Mesodermal cell (in vitro differentiated cells): ENCODE measurements around the gene STRBP.
"Not testable (repeated sequence)": the region's sequence is repeated elsewhere in the genome, so short reads cannot be mapped to it uniquely, and the experiment has no call there.

Experiments used
- H3K27ac ChIP-seq: 2 replicates; pipeline ENCODE4 v1.7.0; 2013; ENCODE audit warnings: mild to moderate bottlenecking, low read depth, low read length, moderate library complexity; ENCODE audit not compliant: severe bottlenecking
- H3K36me3 ChIP-seq: 2 replicates; pipeline ENCODE4 v1.7.1; 2013; ENCODE audit warnings: mild to moderate bottlenecking, low read length, moderate library complexity; ENCODE audit not compliant: control insufficient read depth, insufficient read depth
- H3K4me1 ChIP-seq: one replicate; pipeline ENCODE4 v1.7.1; 2013; ENCODE audit warnings: mild to moderate bottlenecking, low read length; ENCODE audit not compliant: insufficient read depth, control insufficient read depth, poor library complexity, severe bottlenecking
- H3K4me3 ChIP-seq: 2 replicates; pipeline ENCODE4 v1.7.0; 2013; ENCODE audit warnings: low read length, control low read depth, mild to moderate bottlenecking; ENCODE audit not compliant: insufficient read depth, poor library complexity, severe bottlenecking; ENCODE audit errors: extremely low read depth
- H3K9me3 ChIP-seq: 2 replicates; pipeline ENCODE4 v1.7.1; 2013; ENCODE audit warnings: mild to moderate bottlenecking, low read length, moderate library complexity; ENCODE audit not compliant: control insufficient read depth
- WGBS, 2 experiments: methylation state at CpG; one replicate each; pipeline ENCODE4 v1.1.5; 2013; ENCODE audit warnings: missing lambda C conversion rate in 2 of 2; ENCODE audit not compliant: insufficient coverage in 2 of 2; 5-methylcytosine and 5-hydroxymethylcytosine counted together

STRBP gene

GRCh38 chr9:123196124-123196523 lies 72.3 kb downstream of the STRBP start:
- H3K27ac ChIP-seq, result no peak overlapping the region
- WGBS, 2 experiments, result no CpG with 5 or more reads among the region's 1 CpG
- H3K36me3 ChIP-seq, result no peaks in the 10 kb centered on the region
- H3K4me1 ChIP-seq, result no peaks in the 10 kb centered on the region
- no peaks in the 10 kb centered on the region for H3K9me3 ChIP-seq
- no peak overlapping the region for H3K4me3 ChIP-seq

GRCh38 chr9:123194023-123194422 lies 74.4 kb downstream of the STRBP start:
- H3K9me3 ChIP-seq, result no peaks in the 10 kb centered on the region
- H3K4me1 ChIP-seq, result no peaks in the 10 kb centered on the region
- H3K36me3 ChIP-seq, result no peaks in the 10 kb centered on the region
- 90 to 91% methylated on average over 1 of the region's 1 CpG for WGBS, 2 experiments
- H3K27ac ChIP-seq, result no peak overlapping the region
- no peak overlapping the region for H3K4me3 ChIP-seq

- WGBS, 2 experiments, result 93 to 100% methylated on average over 1 of the region's 1 CpG
- Histone ChIP-seq H3K4me3 (no peak overlapping the region), H3K36me3 (no peaks in the 10 kb centered on the region), H3K4me1 (no peaks in the 10 kb centered on the region), H3K9me3 (no peaks in the 10 kb centered on the region), H3K27ac (no peak overlapping the region)
Measured at GRCh38 chr9:123191680-123192079, 76.7 kb downstream of the STRBP start.

- WGBS, 2 experiments, result 71 to 85% methylated on average over 2 to 3 of the region's 4 CpGs
- no peak overlapping the region for H3K4me3 ChIP-seq
- H3K27ac ChIP-seq, result no peak overlapping the region
- no peaks in the 10 kb centered on the region for H3K9me3 ChIP-seq
- no peaks in the 10 kb centered on the region for H3K4me1 ChIP-seq
- H3K36me3 ChIP-seq, result no peaks in the 10 kb centered on the region
Measured at GRCh38 chr9:123191260-123191659, 77.1 kb downstream of the STRBP start.

- no CpG with 5 or more reads among the region's 1 CpG for WGBS, 2 experiments
- Histone ChIP-seq H3K36me3 (no peaks in the 10 kb centered on the region), H3K27ac (no peak overlapping the region), H3K9me3 (no peaks in the 10 kb centered on the region), H3K4me1 (no peaks in the 10 kb centered on the region), H3K4me3 (no peak overlapping the region)
Measured at GRCh38 chr9:123187131-123187530, 81.3 kb downstream of the STRBP start.

GRCh38 chr9:123186029-123186428 lies 82.4 kb downstream of the STRBP start:
- H3K9me3 ChIP-seq, H3K4me1 ChIP-seq, H3K36me3 ChIP-seq, H3K4me3 ChIP-seq, H3K27ac ChIP-seq: not testable (repeated sequence)
- WGBS, 2 experiments, result 100% methylated on average over 2 of the region's 2 CpGs; no CpG with 5 or more reads in 1 of the 2 experiments

- H3K9me3 ChIP-seq, result no peaks in the 10 kb centered on the region
- WGBS, 2 experiments, result 67 to 100% methylated on average over 1 of the region's 2 CpGs
- H3K4me3 ChIP-seq, result no peak overlapping the region
- H3K36me3 ChIP-seq, result no peaks in the 10 kb centered on the region
- no peak overlapping the region for H3K27ac ChIP-seq
- H3K4me1 ChIP-seq, result no peaks in the 10 kb centered on the region
Measured at GRCh38 chr9:123176949-123177348, 91.4 kb downstream of the STRBP start.

GRCh38 chr9:123175854-123176629 lies 92.3 kb downstream of the STRBP start:
- Histone ChIP-seq H3K27ac (no peak overlapping the region), H3K4me3 (no peak overlapping the region), H3K9me3 (no peaks in the 10 kb centered on the region), H3K36me3 (no peaks in the 10 kb centered on the region), H3K4me1 (no peaks in the 10 kb centered on the region)
- WGBS, 2 experiments, result 83 to 85% methylated on average over 3 of the region's 4 CpGs

- Histone ChIP-seq H3K27ac (no peak overlapping the region), H3K9me3 (no peaks in the 10 kb centered on the region), H3K4me1 (no peaks in the 10 kb centered on the region), H3K4me3 (no peak overlapping the region), H3K36me3 (no peaks in the 10 kb centered on the region)
- no CpG with 5 or more reads among the region's 1 CpG for WGBS, 2 experiments
Measured at GRCh38 chr9:123174887-123175518, 93.4 kb downstream of the STRBP start.

- Histone ChIP-seq H3K4me1 (no peaks in the 10 kb centered on the region), H3K36me3 (no peaks in the 10 kb centered on the region), H3K27ac (no peak overlapping the region), H3K9me3 (no peaks in the 10 kb centered on the region), H3K4me3 (no peak overlapping the region)
- no CpG with 5 or more reads among the region's 1 CpG for WGBS, 2 experiments
Measured at GRCh38 chr9:123174079-123174478, 94.3 kb downstream of the STRBP start.

- Histone ChIP-seq H3K36me3 (no peaks in the 10 kb centered on the region), H3K9me3 (no peaks in the 10 kb centered on the region), H3K4me3 (no peak overlapping the region), H3K4me1 (no peaks in the 10 kb centered on the region), H3K27ac (no peak overlapping the region)
- no CpG with 5 or more reads among the region's 3 CpGs for WGBS, 2 experiments
Measured at GRCh38 chr9:123169926-123170325, 98.5 kb downstream of the STRBP start.
